Activated CD4-positive, alpha-beta memory T cell treated with anti-CD3 and anti-CD28 coated beads, Interleukin-2, amount 10 ng/mL, durations not matched to agents 7 days and 5 days (primary cell): ENCODE results near the gene LRFN4. TPM values are rescaled to one million over a fixed set of nuclear protein-coding genes. Genes with fewer than 3 reads are reported as not detected.

Source experiments
- total RNA-seq, 2 experiments: library from RNA; stranded (reverse); gene quantifications; one replicate each; pipeline ENCODE4 v1.2.3, GENCODE V29; 2021

The LRFN4 gene
- total RNA-seq, 2 experiments from 2014 or later: 23.2 to 28.3 TPM

Other genes starting within 250 kb of the LRFN4 start
- gene RBM14, start 240.4 kb upstream of the LRFN4 start, total RNA-seq: 100 to 1,000 TPM; 116 to 120 TPM
- 100 to 1,000 TPM; 109 to 110 TPM for gene RBM4, start 218.4 kb upstream of the LRFN4 start, total RNA-seq
- 10 to 100 TPM; 19.6 to 20.1 TPM for gene RBM4B, start 179.2 kb upstream of the LRFN4 start, total RNA-seq
- under 1 TPM; 0.18 to 0.25 TPM for gene SPTBN2, start 127.8 kb upstream of the LRFN4 start, total RNA-seq
- 10 to 100 TPM; 21.2 to 22.0 TPM for gene RCE1, start 13.6 kb upstream of the LRFN4 start, total RNA-seq
- 1 to 10 TPM; 5.1 to 7.4 TPM for gene PC, start 101.3 kb downstream of the LRFN4 start, total RNA-seq
- gene C11orf86, start 118.2 kb downstream of the LRFN4 start, total RNA-seq: not detected
- gene SYT12, start 166.1 kb downstream of the LRFN4 start, total RNA-seq: not detected
- under 1 TPM; 0.20 to 0.33 TPM for gene RHOD, start 199.8 kb downstream of the LRFN4 start, total RNA-seq